ENCODE measurements around the gene TUBGCP6. TPM values are rescaled to one million over a fixed set of nuclear protein-coding genes. Genes with fewer than 3 reads are reported as not detected.

The TUBGCP6 gene
- total and polyA plus RNA-seq, 2 experiments from 2014 or later = 26.2 to 31.5 TPM

GRCh38 chr22:50227579-50228215, 17.1 kb downstream of the TUBGCP6 start:
- Histone ChIP-seq H3K9me2 (replicated peaks; ENCODE audit: insufficient read depth) (no peaks in the 10 kb centered on the region), H3K9me3 (ENCODE audit: low read depth) (no peaks in the 10 kb centered on the region), H3K4me2 (no peak overlapping the region), H3K4me3 (no peak overlapping the region), H3K36me3 (replicated peaks; ENCODE audit: insufficient read depth, low read depth) (no peaks in the 10 kb centered on the region), H4K20me1 (ENCODE audit: insufficient read depth, poor library complexity, severe bottlenecking) (no peaks in the 10 kb centered on the region), H2AFZ (no peak overlapping the region), H3K27ac (no peak overlapping the region), H3K79me2 (no peaks in the 10 kb centered on the region), H3K4me1 (ENCODE audit: insufficient read depth) (no peaks in the 10 kb centered on the region), H3K27me3 (no peaks in the 10 kb centered on the region)
- DNase-seq (ENCODE audit: low spot score) = no peak
- TF ChIP-seq EZH2 (IDR thresholded peaks at IDR 0.05; ENCODE audit: borderline replicate concordance) = no peak
- no peak for TF ChIP-seq EZH2phosphoT487 (IDR thresholded peaks at IDR 0.05; ENCODE audit: low read depth, severe bottlenecking, unreplicated experiment)
- no peak for TF ChIP-seq CTCF (IDR thresholded peaks at IDR 0.05; ENCODE audit: poor library complexity)
- WGBS (ENCODE audit: low lambda C conversion rate, missing lambda C conversion rate) = 95% methylated on average over 25 of the region's 25 CpGs

- Histone ChIP-seq H3K27ac (no peak overlapping the region), H3K4me2 (no peak overlapping the region), H3K4me1 (ENCODE audit: insufficient read depth) (no peaks in the 10 kb centered on the region), H3K79me2 (no peaks in the 10 kb centered on the region), H3K27me3 (no peaks in the 10 kb centered on the region), H3K9me3 (ENCODE audit: low read depth) (no peaks in the 10 kb centered on the region), H3K4me3 (no peak overlapping the region), H3K9me2 (replicated peaks; ENCODE audit: insufficient read depth) (no peaks in the 10 kb centered on the region), H3K36me3 (replicated peaks; ENCODE audit: insufficient read depth, low read depth) (no peaks in the 10 kb centered on the region), H2AFZ (no peak overlapping the region), H4K20me1 (ENCODE audit: insufficient read depth, poor library complexity, severe bottlenecking) (no peaks in the 10 kb centered on the region)
- no peak for TF ChIP-seq EZH2 (IDR thresholded peaks at IDR 0.05; ENCODE audit: borderline replicate concordance)
- no peak for TF ChIP-seq EZH2phosphoT487 (IDR thresholded peaks at IDR 0.05; ENCODE audit: low read depth, severe bottlenecking, unreplicated experiment)
- no peak for TF ChIP-seq CTCF (IDR thresholded peaks at IDR 0.05; ENCODE audit: poor library complexity)
- WGBS (ENCODE audit: low lambda C conversion rate, missing lambda C conversion rate) = 94% methylated on average over 14 of the region's 18 CpGs
- DNase-seq (ENCODE audit: low spot score) = no peak
These were observed 18.0 kb downstream of the TUBGCP6 start for GRCh38 chr22:50226875-50227165.

GRCh38 chr22:50226063-50226874, 18.6 kb downstream of the TUBGCP6 start:
- Histone ChIP-seq H3K4me1 (ENCODE audit: insufficient read depth) (no peaks in the 10 kb centered on the region), H3K9me3 (ENCODE audit: low read depth) (no peaks in the 10 kb centered on the region), H3K27me3 (no peaks in the 10 kb centered on the region), H3K4me3 (no peak overlapping the region), H3K36me3 (replicated peaks; ENCODE audit: insufficient read depth, low read depth) (no peaks in the 10 kb centered on the region), H3K4me2 (no peak overlapping the region), H3K27ac (no peak overlapping the region), H4K20me1 (ENCODE audit: insufficient read depth, poor library complexity, severe bottlenecking) (no peaks in the 10 kb centered on the region), H3K9me2 (replicated peaks; ENCODE audit: insufficient read depth) (no peaks in the 10 kb centered on the region), H2AFZ (no peak overlapping the region), H3K79me2 (no peaks in the 10 kb centered on the region)
- TF ChIP-seq EZH2 (IDR thresholded peaks at IDR 0.05; ENCODE audit: borderline replicate concordance) (no peak), CTCF (IDR thresholded peaks at IDR 0.05; ENCODE audit: poor library complexity) (no peak), EZH2phosphoT487 (IDR thresholded peaks at IDR 0.05; ENCODE audit: low read depth, severe bottlenecking, unreplicated experiment) (no peak)
- 96% methylated on average over 27 of the region's 31 CpGs for WGBS (ENCODE audit: low lambda C conversion rate, missing lambda C conversion rate)
- no peak for DNase-seq (ENCODE audit: low spot score)

Measured in hepatocyte (in vitro differentiated cells).